Lung (tissue), 12 donors: ENCODE measurements around the gene MYOT. TPM values are rescaled to one million over a fixed set of nuclear protein-coding genes. Genes with fewer than 3 reads are reported as not detected.

Experiments
- ATAC-seq: fragments of 200-7000 bp; cut with Tn5 transposase; one replicate; pipeline ENCODE4 v1.9.1; 2020; ENCODE audit warnings: moderate number of reproducible peaks; ENCODE audit not compliant: insufficient read depth, low FRiP score
- DNase-seq, 3 donors: peaks; one replicate each; pipeline ENCODE4 v3.0.0-alpha.2; 2013 to 2017
- H3K27ac ChIP-seq, 2 donors: one replicate each; pipeline ENCODE4 v1.5.1; 2013; ENCODE audit warnings: mild to moderate bottlenecking in 2 of 2, moderate library complexity in 2 of 2, control low read depth in 1 of 2, inconsistent platforms in 1 of 2, low read depth in 1 of 2, low read length in 1 of 2
- H3K27me3 ChIP-seq, 3 donors: one replicate each; pipeline ENCODE4 v1.5.1; 2013; ENCODE audit warnings: low read length in 2 of 3; ENCODE audit not compliant: control insufficient read depth in 3 of 3, insufficient read depth in 3 of 3
- H3K36me3 ChIP-seq, 4 donors: one replicate each; pipeline ENCODE4 v1.5.1; 2013; ENCODE audit warnings: low read length in 4 of 4, mild to moderate bottlenecking in 1 of 4, moderate library complexity in 1 of 4; ENCODE audit not compliant: control insufficient read depth in 4 of 4, insufficient read depth in 4 of 4
- H3K4me1 ChIP-seq, 5 donors: one replicate each; pipeline ENCODE4 v1.5.1; 2013; ENCODE audit warnings: low read length in 5 of 5, mild to moderate bottlenecking in 2 of 5, moderate library complexity in 1 of 5; ENCODE audit not compliant: control insufficient read depth in 5 of 5, insufficient read depth in 5 of 5
- H3K4me3 ChIP-seq: one replicate; pipeline ENCODE4 v1.5.1; 2013; ENCODE audit warnings: mild to moderate bottlenecking, control low read depth, moderate library complexity
- H3K9ac ChIP-seq, 2 donors: one replicate each; pipeline ENCODE4 v1.5.1; 2013; ENCODE audit warnings: low read length in 2 of 2, control low read depth in 1 of 2; ENCODE audit not compliant: insufficient read depth in 1 of 2
- H3K9me3 ChIP-seq, 4 donors: one replicate each; pipeline ENCODE4 v1.5.1; 2013; ENCODE audit warnings: low read length in 3 of 4, mild to moderate bottlenecking in 1 of 4, moderate library complexity in 1 of 4; ENCODE audit not compliant: control insufficient read depth in 4 of 4, insufficient read depth in 3 of 4
- WGBS, 2 donors: extraction: QIAGEN DNeasy Blood & Tissue Kit; methylation state at CpG; one replicate each; pipeline ENCODE4 v1.1.7; 2013; 5-methylcytosine and 5-hydroxymethylcytosine counted together
- polyA plus RNA-seq, 2 donors: library from polyadenylated mRNA; stranded (reverse); fragments of 200-250 nt; gene quantifications; one replicate each; pipeline ENCODE4 v1.2.1, GENCODE V29; 2013
- total RNA-seq, 2 donors: library from RNA; depleted of rRNA in 1 of 2; stranded (reverse); fragments of >200 nt in 1 of 2; gene quantifications; one replicate each; pipeline ENCODE4 v1.2.1, GENCODE V29; 2014 to 2021
- TF ChIP-seq, protein P1 (sequence below): IDR thresholded peaks from 2 replicates; pipeline ENCODE4 v1.5.1; 2012; ENCODE audit warnings: mild to moderate bottlenecking; ENCODE audit errors: control extremely low read depth, extremely low read depth
- donor health status: control.
- donor health status: control.
- donor health status: Bipolar disorder and iron deficiency.
- donor health status: healthy.
- donor health status: DM: yes; HTN: yes; CAD: no.

Gene MYOT
- total and polyA plus RNA-seq, 4 donors = 0.44 to 0.61 (median 0.48) TPM; not detected in 1

DNA sequence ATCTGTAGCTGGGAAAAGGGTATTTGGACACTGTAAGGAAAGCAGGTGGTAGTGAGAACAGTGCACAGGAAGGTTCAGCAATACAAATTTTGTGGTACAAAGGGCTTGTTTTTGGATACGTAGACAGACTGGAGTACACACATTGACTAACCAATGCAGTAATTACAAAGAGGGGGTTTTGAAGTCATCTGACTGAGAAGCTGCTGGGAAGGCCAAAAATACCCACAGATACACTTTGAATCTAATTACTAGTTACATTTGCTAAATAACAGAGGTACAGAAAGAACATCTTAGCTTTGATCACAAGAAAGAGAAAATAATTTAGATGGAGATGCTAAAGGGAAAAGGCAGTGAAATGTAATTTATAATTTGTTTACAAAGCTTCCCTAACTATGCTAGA lies 67.5 kb downstream of the MYOT start:
- no peaks in the 10 kb centered on the region for H3K9me3 ChIP-seq
- WGBS, 2 donors = 92 to 93% methylated on average over 1 of the region's 1 CpG
- DNase-seq (no peak), ATAC-seq (no peak)
- H3K4me1 ChIP-seq = peaks cover 0 to 4% (median 0%) of the 10 kb centered on the region in 5 donors
- TF ChIP-seq, protein P1, sequence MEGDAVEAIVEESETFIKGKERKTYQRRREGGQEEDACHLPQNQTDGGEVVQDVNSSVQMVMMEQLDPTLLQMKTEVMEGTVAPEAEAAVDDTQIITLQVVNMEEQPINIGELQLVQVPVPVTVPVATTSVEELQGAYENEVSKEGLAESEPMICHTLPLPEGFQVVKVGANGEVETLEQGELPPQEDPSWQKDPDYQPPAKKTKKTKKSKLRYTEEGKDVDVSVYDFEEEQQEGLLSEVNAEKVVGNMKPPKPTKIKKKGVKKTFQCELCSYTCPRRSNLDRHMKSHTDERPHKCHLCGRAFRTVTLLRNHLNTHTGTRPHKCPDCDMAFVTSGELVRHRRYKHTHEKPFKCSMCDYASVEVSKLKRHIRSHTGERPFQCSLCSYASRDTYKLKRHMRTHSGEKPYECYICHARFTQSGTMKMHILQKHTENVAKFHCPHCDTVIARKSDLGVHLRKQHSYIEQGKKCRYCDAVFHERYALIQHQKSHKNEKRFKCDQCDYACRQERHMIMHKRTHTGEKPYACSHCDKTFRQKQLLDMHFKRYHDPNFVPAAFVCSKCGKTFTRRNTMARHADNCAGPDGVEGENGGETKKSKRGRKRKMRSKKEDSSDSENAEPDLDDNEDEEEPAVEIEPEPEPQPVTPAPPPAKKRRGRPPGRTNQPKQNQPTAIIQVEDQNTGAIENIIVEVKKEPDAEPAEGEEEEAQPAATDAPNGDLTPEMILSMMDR = no peak
- no peak overlapping the region for H3K4me3 ChIP-seq
- H3K36me3 ChIP-seq = peaks cover 5 to 26% (median 20%) of the 10 kb centered on the region in 4 donors
- H3K9ac ChIP-seq = no peak overlapping the region
- H3K27me3 ChIP-seq = no peaks in the 10 kb centered on the region
- H3K27ac ChIP-seq = no peak overlapping the region

DNA sequence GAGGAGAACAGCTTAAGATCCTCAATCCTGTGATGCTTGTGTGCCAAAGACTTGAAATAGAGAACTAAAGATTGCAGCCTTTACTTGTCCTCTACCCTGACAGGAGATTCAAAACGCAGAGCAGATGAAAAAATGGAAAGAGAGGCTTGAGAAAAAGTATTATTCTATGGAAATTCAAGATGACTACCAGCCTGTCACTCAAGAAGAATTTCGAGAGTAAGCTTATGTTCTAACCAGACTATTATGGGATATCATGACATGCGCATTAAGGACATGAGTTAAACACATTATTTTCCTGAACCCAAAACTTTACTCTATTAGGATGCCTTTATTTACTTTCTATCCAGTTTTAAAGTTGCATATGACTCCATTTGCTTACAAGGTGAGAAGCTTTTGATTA lies 68.0 kb downstream of the MYOT start:
- Histone ChIP-seq H3K9me3 (no peaks in the 10 kb centered on the region), H3K4me3 (no peak overlapping the region), H3K36me3 (peaks cover 5 to 26% (median 21%) of the 10 kb centered on the region in 4 donors), H3K4me1 (peaks cover 0 to 4% (median 0%) of the 10 kb centered on the region in 5 donors), H3K27ac (no peak overlapping the region), H3K27me3 (no peaks in the 10 kb centered on the region), H3K9ac (no peak overlapping the region)
- TF ChIP-seq, protein P1 = no peak
- DNase-seq (no peak), ATAC-seq (no peak)
- WGBS, 2 donors = 90 to 96% methylated on average over 3 of the region's 3 CpGs

Other genes with a start within 250 kb of the MYOT start
- gene KLHL3, start 131.8 kb upstream of the MYOT start, total RNA-seq = 10 to 100 TPM in 1 of 2 donors, 1 to 10 TPM in 1; 6.8 to 14.2 TPM
- gene KLHL3, start 131.8 kb upstream of the MYOT start, polyA plus RNA-seq = 1 to 10 TPM; 1.0 to 2.0 TPM
- gene HNRNPA0, start 113.5 kb upstream of the MYOT start, total RNA-seq = 10 to 100 TPM; 21.5 to 29.0 TPM
- gene HNRNPA0, start 113.5 kb upstream of the MYOT start, polyA plus RNA-seq = 10 to 100 TPM; 22.0 to 28.2 TPM
- not detected for gene PKD2L2, start 21.6 kb downstream of the MYOT start, total RNA-seq
- under 1 TPM in 1 of 2 donors, not detected in 1; 0.05 TPM for gene PKD2L2, start 21.6 kb downstream of the MYOT start, polyA plus RNA-seq
- gene FAM13B, start 165.2 kb downstream of the MYOT start, total RNA-seq = 10 to 100 TPM; 38.0 to 63.6 TPM
- 1 to 10 TPM; 7.6 to 8.8 TPM for gene FAM13B, start 165.2 kb downstream of the MYOT start, polyA plus RNA-seq
- not detected for gene WNT8A, start 216.2 kb downstream of the MYOT start, total RNA-seq
- not detected for gene WNT8A, start 216.2 kb downstream of the MYOT start, polyA plus RNA-seq